Measurements from ENCODE around the gene ADAMTSL5. TPM values are rescaled to one million over a fixed set of nuclear protein-coding genes. Genes with fewer than 3 reads are reported as not detected.
A peak's percentile ranks its signal among the peaks of the same experiment; 100 is the strongest.

The ADAMTSL5 gene
- total RNA-seq, 1 experiment from 2014 or later, result 0.86 TPM

DNA sequence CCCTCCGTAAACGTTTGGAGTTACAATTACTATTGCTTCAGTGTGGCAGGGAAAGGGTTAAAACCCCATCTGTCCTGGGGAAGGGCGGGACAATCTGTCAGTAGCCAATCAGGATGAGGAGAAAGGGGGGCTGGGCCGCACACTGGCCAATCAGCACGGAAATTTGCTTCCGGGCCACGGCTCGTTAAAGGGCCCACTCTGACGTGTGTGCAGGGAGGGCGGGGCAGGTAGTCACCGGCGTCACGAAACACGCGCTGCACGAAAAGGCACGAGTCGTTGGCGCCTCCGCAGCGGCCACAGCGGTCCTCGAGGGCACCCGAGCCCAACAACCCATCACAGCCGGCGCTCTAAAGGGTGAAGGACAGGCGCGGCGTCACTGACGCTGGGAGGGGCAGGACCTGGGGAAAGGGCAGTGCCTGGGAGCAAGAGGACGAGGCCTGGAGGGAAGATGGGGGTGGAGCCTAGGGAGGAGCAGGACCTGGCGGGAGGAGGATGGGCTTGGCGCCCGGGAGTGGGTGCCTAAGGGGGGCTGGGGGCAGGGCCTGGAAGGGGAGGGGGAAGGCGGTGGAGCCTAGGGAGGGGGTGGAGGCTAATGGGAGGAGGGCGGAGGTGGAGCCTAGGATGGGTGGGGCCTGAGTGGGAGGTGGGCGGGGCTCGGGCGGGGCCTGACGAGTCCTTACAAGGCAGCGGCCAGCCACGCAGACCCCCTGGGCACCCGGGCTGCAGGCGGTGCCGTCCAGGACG is 4.9 kb downstream of the ADAMTSL5 start:
- POLR2A ChIA-PET (ENCODE audit: low non-redundant PET), result no interaction called here
- CTCF ChIA-PET, result no interaction called here
- no peaks in the 10 kb centered on the region for H3K36me3 ChIP-seq (ENCODE audit: insufficient read depth, low read length, poor library complexity, severe bottlenecking)
- H3K4me1 ChIP-seq (ENCODE audit: insufficient read depth, low read length, poor library complexity, severe bottlenecking), result peaks cover 23% of the 10 kb centered on the region
- no peaks in the 10 kb centered on the region for H3K27me3 ChIP-seq (replicated peaks; ENCODE audit: insufficient read depth, low read depth, low read length, poor library complexity)
- H3K27ac ChIP-seq (ENCODE audit: low read depth, low read length, poor library complexity, severe bottlenecking), result peak overlapping the region; percentile 93
- no TSS peak for BruUV-seq (replicated peaks)
- peak; percentile 98 for DNase-seq (ENCODE audit: low spot score)
- peak overlapping the region; percentile 40 for H3K4me3 ChIP-seq (ENCODE audit: low read depth, low read length, poor library complexity, severe bottlenecking)
- TF ChIP-seq CTCF (conservative IDR thresholded peaks at IDR 0.05; ENCODE audit: low read depth, low read length), result no peak
- TF ChIP-seq EZH2 (IDR thresholded peaks at IDR 0.05; ENCODE audit: borderline replicate concordance, low read depth, low read length, poor library complexity, severe bottlenecking), result no peak
- no peaks in the 10 kb centered on the region for H3K9me3 ChIP-seq (ENCODE audit: low read depth, low read length, poor library complexity, severe bottlenecking)
- intact Hi-C loops (cut with micrococcal nuclease; ENCODE audit: unreplicated experiment), result no loop called here

- intact Hi-C loops (cut with micrococcal nuclease; ENCODE audit: unreplicated experiment), result no loop called here
- CTCF ChIA-PET, result no interaction called here
- Histone ChIP-seq H3K27me3 (replicated peaks; ENCODE audit: insufficient read depth, low read depth, low read length, poor library complexity) (no peaks in the 10 kb centered on the region), H3K27ac (ENCODE audit: low read depth, low read length, poor library complexity, severe bottlenecking) (peak overlapping the region; percentile 93), H3K4me3 (ENCODE audit: low read depth, low read length, poor library complexity, severe bottlenecking) (no peak overlapping the region), H3K36me3 (ENCODE audit: insufficient read depth, low read length, poor library complexity, severe bottlenecking) (no peaks in the 10 kb centered on the region), H3K4me1 (ENCODE audit: insufficient read depth, low read length, poor library complexity, severe bottlenecking) (peaks cover 27% of the 10 kb centered on the region), H3K9me3 (ENCODE audit: low read depth, low read length, poor library complexity, severe bottlenecking) (no peaks in the 10 kb centered on the region)
- no peak for DNase-seq (ENCODE audit: low spot score)
- POLR2A ChIA-PET (ENCODE audit: low non-redundant PET), result no interaction called here
- BruUV-seq (replicated peaks), result no TSS peak
- TF ChIP-seq CTCF (conservative IDR thresholded peaks at IDR 0.05; ENCODE audit: low read depth, low read length) (no peak), EZH2 (IDR thresholded peaks at IDR 0.05; ENCODE audit: borderline replicate concordance, low read depth, low read length, poor library complexity, severe bottlenecking) (no peak)
Measured at GRCh38 chr19:1507192-1507660, 5.6 kb downstream of the ADAMTSL5 start.

DNA sequence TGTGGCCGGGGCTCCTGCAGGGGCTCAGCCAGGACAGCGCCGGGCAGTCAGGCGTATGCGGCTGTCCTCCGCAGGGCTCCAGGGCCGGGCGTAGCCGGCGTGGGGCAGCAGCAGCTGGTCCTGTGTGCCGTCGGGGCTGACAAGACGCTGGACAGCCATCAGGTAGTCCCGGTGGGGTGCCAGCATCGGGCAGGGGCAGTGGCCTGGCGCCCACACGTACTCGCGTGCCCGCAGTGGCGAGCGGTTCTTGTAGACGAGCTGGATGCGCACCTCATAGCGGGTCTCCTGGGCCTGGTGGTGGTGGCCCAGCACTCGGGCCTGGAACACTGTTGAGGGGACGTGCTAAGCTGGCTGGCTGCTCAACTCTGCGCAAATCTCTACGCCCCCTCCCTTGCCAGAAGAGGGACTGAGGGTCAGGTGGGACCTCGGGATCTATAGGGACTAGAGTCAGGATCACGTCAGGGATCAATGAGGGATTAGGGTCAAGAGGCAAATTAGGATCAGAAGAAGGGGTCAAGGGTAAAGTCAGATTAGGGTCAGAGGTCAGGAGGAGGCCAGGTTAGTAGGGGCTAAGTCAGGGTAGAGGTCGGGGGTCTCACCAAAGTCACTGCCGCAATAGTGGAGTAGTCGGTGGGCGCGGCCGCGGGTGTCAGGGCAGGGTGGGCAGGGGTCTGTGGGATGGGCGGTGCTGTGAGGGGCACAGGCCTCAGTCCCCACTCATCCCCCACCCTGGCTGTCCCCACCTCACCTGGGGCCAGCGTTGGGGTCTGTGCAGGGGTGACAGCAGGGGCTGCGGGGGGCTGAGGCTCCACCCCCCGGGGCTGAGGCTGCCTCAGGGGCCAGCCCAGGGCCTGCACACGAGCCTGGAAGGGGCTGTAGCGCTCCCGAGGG is 6.6 kb downstream of the ADAMTSL5 start:
- BruUV-seq (replicated peaks), result no TSS peak
- ChIA-PET POLR2A (ENCODE audit: low non-redundant PET) (no interaction called here), CTCF (interaction anchor here (0.6 kb wide), 1 partner anchor 156 kb away, joined by 11 read pairs; no protein-coding TSS in a partner anchor)
- no peak overlapping the region for H3K4me3 ChIP-seq (ENCODE audit: low read depth, low read length, poor library complexity, severe bottlenecking)
- intact Hi-C loops (cut with micrococcal nuclease; ENCODE audit: unreplicated experiment), result no loop called here
- no peak overlapping the region for H3K27ac ChIP-seq (ENCODE audit: low read depth, low read length, poor library complexity, severe bottlenecking)
- no peak for DNase-seq (ENCODE audit: low spot score)
- no peaks in the 10 kb centered on the region for H3K27me3 ChIP-seq (replicated peaks; ENCODE audit: insufficient read depth, low read depth, low read length, poor library complexity)
- peaks cover 27% of the 10 kb centered on the region for H3K4me1 ChIP-seq (ENCODE audit: insufficient read depth, low read length, poor library complexity, severe bottlenecking)
- no peaks in the 10 kb centered on the region for H3K36me3 ChIP-seq (ENCODE audit: insufficient read depth, low read length, poor library complexity, severe bottlenecking)
- no peaks in the 10 kb centered on the region for H3K9me3 ChIP-seq (ENCODE audit: low read depth, low read length, poor library complexity, severe bottlenecking)
- TF ChIP-seq EZH2 (IDR thresholded peaks at IDR 0.05; ENCODE audit: borderline replicate concordance, low read depth, low read length, poor library complexity, severe bottlenecking) (no peak), CTCF (conservative IDR thresholded peaks at IDR 0.05; ENCODE audit: low read depth, low read length) (no peak)

Data from A673 (cell line).